Neural cell (in vitro differentiated cells): ENCODE results near the gene PRSS16.

Source experiments
- CTCF ChIP-seq: fragments of 450-650 bp; IDR thresholded peaks from 2 replicates; pipeline ENCODE4 v1.5.1; 2014; ENCODE audit warnings: antibody characterized with exemption, mild to moderate bottlenecking, moderate library complexity; ENCODE audit not compliant: poor library complexity, severe bottlenecking
- EP300 ChIP-seq: fragments of 450-650 bp; conservative IDR thresholded peaks from 2 replicates; pipeline ENCODE4 v1.6.1; 2014; ENCODE audit warnings: antibody characterized with exemption, mild to moderate bottlenecking, moderate library complexity; ENCODE audit not compliant: poor library complexity, severe bottlenecking
- EZH2 ChIP-seq: fragments of 200-600, 300-800 bp; shearing (Covaris generic), sonication (generic); IDR thresholded peaks from 2 replicates; pipeline ENCODE4 v1.6.1; 2014; ENCODE audit warnings: antibody characterized with exemption, low read length, borderline replicate concordance, mild to moderate bottlenecking; ENCODE audit not compliant: insufficient read depth, poor library complexity, severe bottlenecking
- MXI1 ChIP-seq: fragments of 450-650 bp; conservative IDR thresholded peaks from 2 replicates; pipeline ENCODE4 v1.6.1; 2014; ENCODE audit warnings: antibody characterized with exemption, mild to moderate bottlenecking; ENCODE audit not compliant: poor library complexity, severe bottlenecking
- POLR2AphosphoS5 ChIP-seq: IDR thresholded peaks from 2 replicates; pipeline ENCODE4 v1.6.1; 2012
- RAD21 ChIP-seq: fragments of 450-650 bp; conservative IDR thresholded peaks from 2 replicates; pipeline ENCODE4 v1.6.1; 2014; ENCODE audit warnings: antibody characterized with exemption, mild to moderate bottlenecking, moderate library complexity
- REST ChIP-seq: IDR thresholded peaks from 2 replicates; pipeline ENCODE4 v1.6.1; 2012; ENCODE audit warnings: borderline replicate concordance
- SMC3 ChIP-seq: fragments of 450-650 bp; conservative IDR thresholded peaks from 2 replicates; pipeline ENCODE4 v1.6.1; 2014; ENCODE audit warnings: antibody characterized with exemption, mild to moderate bottlenecking, moderate library complexity; ENCODE audit not compliant: poor library complexity

- TF ChIP-seq CTCF (no peak), EP300 (no peak), POLR2AphosphoS5 (no peak), EZH2 (no peak), SMC3 (no peak), RAD21 (no peak), MXI1 (no peak), REST (no peak)
These were observed 39.5 kb upstream of the PRSS16 start for GRCh38 chr6:27208042-27208441.
